ENCODE data around the gene ZNF771.

The ZNF771 gene

GRCh38 chr16:30407102-30407803 lies at the start of gene ZNF771:
TSS of gene ZNF771 (plus strand) at chr16:30407606. CDS start at chr16:30408054, 448 bp downstream.
- peak; percentile 94 for DNase-seq (ENCODE audit: low spot score)

- DNase-seq (ENCODE audit: low spot score), result no peak
Measured at GRCh38 chr16:30357715-30358576, 49.5 kb upstream of the ZNF771 start.

DNA sequence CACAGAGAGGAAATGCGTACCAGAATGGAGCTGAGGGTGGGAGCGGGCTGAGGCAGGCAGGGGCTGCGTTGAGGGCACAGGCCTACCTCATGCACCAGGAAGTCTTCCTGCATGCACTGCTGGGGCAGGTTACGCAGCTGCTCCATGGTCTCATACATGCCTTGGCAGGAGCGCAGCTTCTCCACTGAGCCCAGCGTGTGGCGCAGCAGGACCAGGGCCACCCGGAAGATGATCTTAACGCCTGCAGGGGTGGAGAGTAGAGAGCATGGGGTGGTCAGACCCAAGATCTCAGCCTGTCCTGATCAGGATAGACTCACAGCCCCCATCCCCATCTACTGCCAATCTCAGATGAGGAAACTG lies 48.8 kb upstream of the ZNF771 start:
- DNase-seq (ENCODE audit: low spot score), result no peak

GRCh38 chr16:30358990-30359870 lies 48.2 kb upstream of the ZNF771 start:
- DNase-seq (ENCODE audit: low spot score), result no peak

DNA sequence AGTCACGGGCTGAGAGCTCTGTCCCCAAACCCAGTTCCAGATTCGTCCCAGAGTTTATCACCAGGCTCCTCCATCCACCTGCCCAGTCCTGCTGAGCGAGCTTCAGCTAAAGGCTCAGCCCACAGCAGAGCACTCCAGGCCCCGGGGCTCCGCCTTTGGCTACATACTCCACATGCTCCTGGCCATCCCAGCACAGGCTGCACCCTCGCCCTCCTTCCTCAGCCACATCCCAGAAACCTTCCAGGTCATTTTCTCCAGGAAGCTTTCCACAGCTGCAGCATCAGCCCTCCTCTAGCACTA lies 47.6 kb upstream of the ZNF771 start:
- no peak for DNase-seq (ENCODE audit: low spot score)

DNA sequence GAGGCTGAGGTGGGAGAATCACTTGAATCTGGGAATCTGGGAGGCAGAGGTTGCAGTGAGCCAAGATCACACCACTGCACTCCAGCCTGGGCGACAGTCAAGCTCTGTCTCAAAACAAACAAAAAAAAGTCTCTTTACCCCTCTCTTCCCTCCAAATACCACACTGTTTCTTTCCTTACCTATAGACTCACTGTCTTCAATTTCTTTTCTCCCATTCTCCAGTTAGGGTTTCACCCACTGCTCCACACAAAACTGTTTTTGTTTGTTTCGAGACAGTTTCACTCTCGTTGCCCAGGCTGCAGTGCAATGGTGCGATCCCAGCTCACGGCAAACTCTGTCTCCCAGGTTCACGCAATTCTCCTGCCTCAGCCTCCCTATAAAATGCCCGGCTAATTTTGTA lies 46.2 kb upstream of the ZNF771 start:
- DNase-seq (ENCODE audit: low spot score), result no peak

DNA sequence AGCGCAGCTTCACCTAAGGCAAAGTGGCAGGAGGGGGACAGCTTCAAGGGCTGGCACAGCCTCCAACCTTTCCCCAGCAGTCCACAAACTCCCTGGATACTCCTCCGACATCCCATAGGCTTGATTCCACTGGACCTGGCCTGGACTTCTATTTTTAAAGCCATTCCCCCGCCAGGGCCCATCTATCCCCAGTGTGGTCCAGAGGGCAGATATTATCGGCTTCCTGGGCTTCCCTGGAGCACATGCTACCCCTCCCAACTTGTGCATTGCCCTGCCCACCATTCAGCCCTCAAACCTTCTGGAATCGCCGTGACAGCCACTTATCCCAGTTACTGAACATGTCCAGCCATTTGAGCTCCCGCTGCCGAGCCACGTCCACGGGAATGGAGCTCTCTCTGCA lies 42.2 kb upstream of the ZNF771 start:
- no peak for DNase-seq (ENCODE audit: low spot score)

GRCh38 chr16:30366511-30366910 lies 40.9 kb upstream of the ZNF771 start:
- DNase-seq (ENCODE audit: low spot score), result no peak

DNA sequence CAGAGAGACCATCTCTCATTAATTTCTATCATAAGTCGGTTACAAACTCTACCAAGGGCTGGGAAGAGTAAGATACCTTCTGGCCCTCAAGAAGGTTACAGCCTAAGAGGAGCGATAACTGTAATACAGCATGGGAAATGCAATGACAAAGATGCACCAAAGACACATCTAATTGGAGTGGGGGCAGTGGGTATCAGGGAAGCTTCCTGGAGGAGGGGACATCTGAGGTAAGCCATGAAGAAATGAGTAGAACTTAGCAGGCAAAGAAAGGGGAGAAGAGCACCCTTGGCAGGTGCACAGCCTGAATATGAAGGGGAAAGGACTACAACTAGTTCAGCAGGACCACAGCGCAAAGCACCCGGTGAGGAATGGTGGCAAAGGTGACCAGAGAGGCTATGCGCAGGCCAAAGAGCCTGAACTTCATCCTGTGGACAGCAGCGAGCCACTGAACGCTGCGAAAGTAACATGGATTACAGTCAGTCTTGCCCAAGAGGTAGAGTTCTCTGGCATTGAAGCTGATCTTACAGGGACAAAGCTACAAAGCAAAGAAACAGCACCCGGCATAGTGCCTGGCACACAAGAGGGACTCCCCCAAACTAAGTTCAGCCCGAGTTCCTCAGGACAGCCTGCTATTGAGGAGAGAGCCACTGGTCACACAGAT lies 39.9 kb upstream of the ZNF771 start:
- no peak for DNase-seq (ENCODE audit: low spot score)

DNA sequence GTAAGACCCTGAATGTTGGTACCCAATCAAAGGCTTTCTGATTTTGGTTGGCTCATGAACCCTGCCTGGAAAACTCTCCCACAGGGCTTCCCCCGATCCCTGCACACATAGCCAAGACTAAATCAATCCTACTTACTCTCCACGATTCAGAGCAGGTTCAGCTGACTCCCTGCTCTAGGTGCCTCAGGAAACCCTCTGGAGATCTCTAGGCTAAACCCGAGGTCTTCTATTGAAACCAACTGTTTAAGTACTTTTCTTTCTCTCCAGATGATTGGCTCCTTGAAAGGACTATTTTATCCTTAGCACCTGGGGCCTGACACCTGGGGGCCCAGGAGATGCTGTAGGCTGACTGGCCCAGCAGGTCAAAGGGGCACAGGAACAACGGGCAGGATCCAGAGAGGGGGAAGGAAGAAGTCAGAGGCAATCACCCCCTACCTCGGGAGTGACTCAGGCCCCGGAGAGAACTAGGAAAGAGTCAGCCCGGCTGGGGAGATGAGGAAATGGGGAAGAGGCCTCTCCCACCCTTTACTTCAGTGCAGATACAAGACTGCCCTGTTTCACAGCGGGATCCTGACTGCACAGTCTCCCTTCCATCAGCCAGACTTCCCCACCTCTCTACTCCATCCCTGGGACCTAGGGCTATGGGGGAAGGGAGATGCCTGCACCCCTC lies 39.1 kb upstream of the ZNF771 start:
- DNase-seq (ENCODE audit: low spot score), result peak; percentile 51

- DNase-seq (ENCODE audit: low spot score), result no peak
Measured at GRCh38 chr16:30368792-30369090, 38.7 kb upstream of the ZNF771 start.

- DNase-seq (ENCODE audit: low spot score), result no peak
Measured at GRCh38 chr16:30369091-30369937, 38.1 kb upstream of the ZNF771 start.

DNA sequence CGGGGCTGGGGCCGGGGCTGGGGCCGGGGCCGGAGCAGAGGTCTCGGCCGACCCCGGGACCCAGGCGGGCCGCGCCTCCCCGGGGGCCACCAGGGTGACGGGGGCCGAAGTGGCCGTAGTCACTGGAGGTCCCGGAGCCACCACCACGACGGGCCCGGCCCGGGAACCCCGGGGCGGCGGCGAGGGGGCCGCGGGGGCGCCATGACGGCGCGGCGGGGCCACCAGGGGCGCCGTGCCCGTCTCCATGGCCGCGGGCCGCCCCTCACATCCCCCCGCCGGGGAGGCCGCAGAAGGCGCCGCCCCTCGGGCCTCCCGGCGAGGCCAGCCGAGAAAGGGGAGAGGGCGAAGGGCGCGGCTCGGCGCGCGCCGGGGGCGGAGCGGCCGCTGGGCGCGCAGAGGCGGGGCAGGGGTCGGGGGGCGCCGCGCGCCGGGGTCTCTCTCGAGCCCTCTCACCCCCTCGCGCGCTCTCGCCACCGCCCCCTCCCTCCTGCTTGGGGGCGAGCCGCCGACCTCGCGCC lies 37.4 kb upstream of the ZNF771 start:
- no peak for DNase-seq (ENCODE audit: low spot score)

DNA sequence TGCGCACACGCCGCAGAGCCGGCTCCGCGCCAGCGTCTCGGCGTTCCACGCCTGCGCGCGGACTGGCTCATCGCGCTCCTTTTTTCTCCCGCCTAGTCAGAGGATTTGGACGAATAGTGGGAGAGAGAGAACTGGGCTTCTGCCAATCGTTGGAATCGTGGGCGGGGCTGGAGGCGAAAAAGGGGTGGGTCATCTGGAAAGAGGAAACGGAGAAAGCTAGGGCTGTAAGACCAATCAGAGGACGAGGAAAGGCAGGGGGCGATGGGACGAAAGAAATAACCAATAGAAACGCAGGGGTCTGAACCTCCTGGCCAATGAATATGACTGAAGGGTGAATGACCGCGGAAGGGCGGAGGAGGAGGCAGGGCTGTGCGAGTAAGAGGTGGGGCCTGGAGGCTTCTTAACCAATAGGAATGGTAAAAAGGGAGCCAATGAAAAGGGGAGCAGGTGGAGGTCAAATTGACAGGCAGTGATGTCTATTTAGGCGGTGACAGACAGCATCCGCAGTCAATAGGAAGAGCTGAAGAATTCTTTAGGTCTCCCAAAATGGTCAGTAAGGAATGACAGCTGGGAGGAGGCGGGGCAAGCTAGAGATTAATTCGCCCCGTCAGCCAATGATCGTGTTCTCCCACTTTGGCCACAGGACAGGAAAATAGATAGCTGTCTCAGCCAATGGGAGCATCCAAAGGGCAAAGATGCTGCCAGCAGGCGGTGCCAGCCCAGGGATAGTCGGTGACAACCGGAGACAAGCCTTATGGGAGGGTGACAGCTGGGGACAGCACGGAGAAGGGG lies 36.8 kb upstream of the ZNF771 start, which contains the start of gene TBC1D10B:
Gene TBC1D10B (minus strand): TSS at position 39 of the 792 bp plus-strand sequence. CDS start 311 bp downstream, outside the sequence.
- peak; percentile 99 for DNase-seq (ENCODE audit: low spot score)

GRCh38 chr16:30371248-30371816 lies 36.1 kb upstream of the ZNF771 start:
- DNase-seq (ENCODE audit: low spot score), result no peak

GRCh38 chr16:30372038-30372712 lies 35.2 kb upstream of the ZNF771 start:
- DNase-seq (ENCODE audit: low spot score), result no peak

- DNase-seq (ENCODE audit: low spot score), result no peak
Measured at GRCh38 chr16:30372725-30373124, 34.7 kb upstream of the ZNF771 start.

- no peak for DNase-seq (ENCODE audit: low spot score)
Measured at GRCh38 chr16:30374538-30374937, 32.9 kb upstream of the ZNF771 start, which contains the start of gene MYL11. TSS of gene MYL11 (plus strand) at chr16:30374802. CDS start at chr16:30374858, 56 bp downstream.

- no peak for DNase-seq (ENCODE audit: low spot score)
Measured at GRCh38 chr16:30375864-30376263, 31.5 kb upstream of the ZNF771 start.

Measured in AG08395 (cell line).